D721Med (cell line): ENCODE data around the gene DCLK2.

Source experiments
- DNase-seq: peaks from one replicate; pipeline ENCODE4 v3.0.0; 2011; ENCODE audit warnings: low spot score; ENCODE audit not compliant: insufficient read length
- FAIRE-seq: peaks from 2 replicates; lab custom pipeline; 2011; peaks lifted over from hg19 to GRCh38; lab: Jason Lieb, UNC
- CTCF ChIP-seq: IDR thresholded peaks from 2 replicates; pipeline ENCODE4 v1.5.1; 2012; ENCODE audit warnings: mild to moderate bottlenecking, control low read depth; ENCODE audit not compliant: insufficient read depth; ENCODE audit errors: missing control alignments

DCLK2 gene

GRCh38 chr4:150133605-150134004 lies 55.4 kb downstream of the DCLK2 start:
- FAIRE-seq, result no peak
- DNase-seq, result no peak
- no peak for TF ChIP-seq CTCF

GRCh38 chr4:150135134-150135772 lies 57.0 kb downstream of the DCLK2 start:
- TF ChIP-seq CTCF, result no peak
- DNase-seq (no peak), FAIRE-seq (no peak)

GRCh38 chr4:150136036-150136435 lies 57.8 kb downstream of the DCLK2 start:
- DNase-seq (no peak), FAIRE-seq (no peak)
- TF ChIP-seq CTCF, result no peak

GRCh38 chr4:150136481-150136880 lies 58.2 kb downstream of the DCLK2 start:
- DNase-seq, result no peak
- FAIRE-seq, result no peak
- TF ChIP-seq CTCF, result no peak

GRCh38 chr4:150139297-150139865 lies 61.1 kb downstream of the DCLK2 start:
- DNase-seq (no peak), FAIRE-seq (no peak)
- TF ChIP-seq CTCF, result no peak

- FAIRE-seq, result no peak
Measured at GRCh38 chr4:150140774-150141400, 62.6 kb downstream of the DCLK2 start.

More at GRCh38 chr4:150140774-150141400, 62.6 kb downstream of the DCLK2 start:
- TF ChIP-seq CTCF, result no peak
- DNase-seq, result no peak
